CD4-positive, alpha-beta T cell treated with Interleukin-2 at 100 ng/mL for 4 hours (primary cell): Measurements from ENCODE around the gene PSPH.
A peak's percentile ranks its signal among the peaks of the same experiment; 100 is the strongest.
"Not testable (repeated sequence)": the region's sequence is repeated elsewhere in the genome, so short reads cannot be mapped to it uniquely, and the experiment has no call there.

Experiments
- DNase-seq: peaks from one replicate; pipeline ENCODE4 v3.0.0-alpha.2; 2020; ENCODE audit warnings: low spot score

The PSPH gene

GRCh38 chr7:56051339-56052191 lies at the start of gene PSPH, which contains the start of gene CCT6A:
Gene PSPH, minus strand, starts transcription at chr7:56051444. Its CDS starts 30,232 bp downstream, at chr7:56021212.
Gene CCT6A, plus strand, starts transcription at chr7:56051765. Its CDS starts 84 bp downstream, at chr7:56051849.
- peak; percentile 89 for DNase-seq

- no peak for DNase-seq
Observed at GRCh38 chr7:56099653-56100052, 48.4 kb upstream of the PSPH start.

- DNase-seq, result not testable (repeated sequence)
Observed at GRCh38 chr7:56098187-56099008, 47.2 kb upstream of the PSPH start.

- no peak for DNase-seq
Observed at GRCh38 chr7:56097700-56098099, 46.5 kb upstream of the PSPH start.

GRCh38 chr7:56092789-56093531 lies 41.7 kb upstream of the PSPH start, which contains the start of gene PHKG1:
Gene PHKG1, minus strand, starts transcription at chr7:56092952. Its CDS starts 4,011 bp downstream, at chr7:56088941.
- no peak for DNase-seq

- not testable (repeated sequence) for DNase-seq
Observed at GRCh38 chr7:56092388-56092787, 41.1 kb upstream of the PSPH start.

GRCh38 chr7:56091591-56091990 lies 40.3 kb upstream of the PSPH start:
- DNase-seq, result no peak

- DNase-seq, result no peak
Observed at GRCh38 chr7:56087445-56087844, 36.2 kb upstream of the PSPH start.

- DNase-seq, result no peak
Observed at GRCh38 chr7:56086761-56087160, 35.5 kb upstream of the PSPH start.

- DNase-seq, result no peak
Observed at GRCh38 chr7:56083150-56083785, 32.0 kb upstream of the PSPH start.

GRCh38 chr7:56081626-56082340 lies 30.5 kb upstream of the PSPH start:
- DNase-seq, result no peak

- not testable (repeated sequence) for DNase-seq
Observed at GRCh38 chr7:56080726-56081435, 29.6 kb upstream of the PSPH start.

- DNase-seq, result no peak
Observed at GRCh38 chr7:56079450-56080185, 28.4 kb upstream of the PSPH start.

GRCh38 chr7:56078196-56078595 lies 27.0 kb upstream of the PSPH start:
- no peak for DNase-seq

- DNase-seq, result no peak
Observed at GRCh38 chr7:56077681-56078080, 26.4 kb upstream of the PSPH start.

- peak; percentile 76 for DNase-seq
Observed at GRCh38 chr7:56074371-56074791, 23.1 kb upstream of the PSPH start.

- not testable (repeated sequence) for DNase-seq
Observed at GRCh38 chr7:56066376-56066775, 15.1 kb upstream of the PSPH start.

GRCh38 chr7:56063882-56064625 lies 12.8 kb upstream of the PSPH start, which contains the start of gene SUMF2:
Gene SUMF2, plus strand, starts transcription at chr7:56064286. Its CDS starts 26 bp downstream, at chr7:56064312.
- peak; percentile 88 for DNase-seq

- no peak for DNase-seq
Observed at GRCh38 chr7:56063500-56063881, 12.2 kb upstream of the PSPH start.
